B cell (primary cell): ENCODE measurements around the gene PHACTR2. TPM values are rescaled to one million over a fixed set of nuclear protein-coding genes. Genes with fewer than 3 reads are reported as not detected.

Experiments used
- ATAC-seq: fragments of 200-7000 bp; cut with Tn5 transposase; one replicate; pipeline ENCODE4 v1.10.0; 2021; ENCODE audit warnings: low read depth, mild to moderate bottlenecking, moderate number of reproducible peaks, moderate library complexity
- CTCF ChIA-PET: fragments of 350-600 bp; sonication (Branson Sonifier 250); formaldehyde crosslinking; loops from one replicate; lab custom pipeline; 2021; ENCODE audit warnings: antibody characterized with exemption, inconsistent platforms; lab: Charles Lee
- POLR2A ChIA-PET: fragments of 350-600 bp; sonication (Branson Sonifier 250); formaldehyde crosslinking; loops from one replicate; lab custom pipeline; 2021; ENCODE audit warnings: antibody characterized with exemption; lab: Charles Lee
- DNase-seq: peaks from one replicate; pipeline ENCODE4 v3.0.0; 2013
- H2AFZ ChIP-seq: 2 replicates; pipeline ENCODE4 v1.6.1; 2012; ENCODE audit warnings: mild to moderate bottlenecking, low read depth, low read length; ENCODE audit not compliant: insufficient read depth, poor library complexity, severe bottlenecking
- H3K27ac ChIP-seq, 2 donors: 1 replicate in 1 of 2; 2 replicates in 1 of 2; pipeline ENCODE4 v1.5.1; 2012 to 2013; ENCODE audit warnings: low read length in 2 of 2, mild to moderate bottlenecking in 2 of 2, moderate library complexity in 1 of 2
- H3K27me3 ChIP-seq, 4 experiments: fragments of 200-600 bp in 1 of 4; sonication (generic) in 1 of 4; replicated peaks in 1 of 4; 1 replicate in 2 of 4; 2 replicates in 2 of 4; pipeline versions ENCODE4 v1.6.1 to v1.7.0; 2013 to 2016; ENCODE audit warnings: low read length in 3 of 4, mild to moderate bottlenecking in 2 of 4, mixed read lengths in 1 of 4, moderate library complexity in 1 of 4; ENCODE audit not compliant: insufficient read depth in 4 of 4, control insufficient read depth in 3 of 4; ENCODE audit errors: control extremely low read depth in 1 of 4
- H3K36me3 ChIP-seq, 2 experiments: replicated peaks in 1 of 2; 1 replicate in 1 of 2; 2 replicates in 1 of 2; pipeline versions ENCODE4 v1.6.1 to v1.7.1; 2013; ENCODE audit warnings: low read length in 1 of 2; ENCODE audit not compliant: insufficient read depth in 2 of 2, control insufficient read depth in 1 of 2; ENCODE audit errors: control extremely low read depth in 1 of 2, extremely low read depth in 1 of 2
- H3K4me1 ChIP-seq, 2 donors: fragments of 200-600 bp in 1 of 2; sonication (generic) in 1 of 2; 1 replicate in 1 of 2; 2 replicates in 1 of 2; pipeline versions ENCODE4 v1.5.1 to v1.6.1; 2013 to 2017; ENCODE audit warnings: low read length in 2 of 2; ENCODE audit not compliant: control insufficient read depth in 2 of 2, insufficient read depth in 2 of 2
- H3K4me2 ChIP-seq: replicated peaks from 2 replicates; pipeline ENCODE3; 2012; ENCODE audit warnings: mild to moderate bottlenecking, low read depth, low read length; ENCODE audit not compliant: poor library complexity, severe bottlenecking
- H3K4me3 ChIP-seq, 5 experiments: fragments of 200-600 bp in 1 of 5; sonication (generic) in 1 of 5; 1 replicate in 3 of 5; 2 replicates in 2 of 5; pipeline versions ENCODE4 v1.5.1 to v1.7.0; 2011 to 2016; ENCODE audit warnings: low read length in 4 of 5, mild to moderate bottlenecking in 4 of 5, low read depth in 2 of 5, control low read depth in 1 of 5, moderate library complexity in 1 of 5; ENCODE audit not compliant: insufficient read depth in 1 of 5; ENCODE audit errors: control extremely low read depth in 1 of 5, extremely low read depth in 1 of 5
- H3K79me2 ChIP-seq: fragments of 200-600 bp; sonication (generic); one replicate; pipeline ENCODE4 v1.6.0; 2016; ENCODE audit warnings: low read length; ENCODE audit not compliant: control insufficient read depth, insufficient read depth
- H3K9ac ChIP-seq: fragments of 200-600 bp; sonication (generic); 2 replicates; pipeline ENCODE4 v1.6.1; 2017; ENCODE audit warnings: mild to moderate bottlenecking, low read length, moderate library complexity
- H3K9me3 ChIP-seq, 3 donors: one replicate each; pipeline versions ENCODE4 v1.6.1 to v1.7.1; 2013; ENCODE audit warnings: low read length in 2 of 3; ENCODE audit not compliant: control insufficient read depth in 2 of 3, insufficient read depth in 1 of 3; ENCODE audit errors: control extremely low read depth in 1 of 3
- H4K20me1 ChIP-seq: 2 replicates; pipeline ENCODE4 v1.6.0; 2012; ENCODE audit warnings: mild to moderate bottlenecking, low read length; ENCODE audit not compliant: insufficient read depth, control insufficient read depth, poor library complexity, severe bottlenecking
- H3K27ac Mint-ChIP-seq: one replicate; pipeline ENCODE4 v1.8.0; 2021; ENCODE audit warnings: mixed read lengths
- H3K27me3 Mint-ChIP-seq: one replicate; pipeline ENCODE4 v1.8.0; 2021; ENCODE audit warnings: mixed read lengths
- H3K4me1 Mint-ChIP-seq: one replicate; pipeline ENCODE4 v1.8.0; 2021; ENCODE audit warnings: mixed read lengths
- H3K4me3 Mint-ChIP-seq: one replicate; pipeline ENCODE4 v1.8.0; 2021; ENCODE audit warnings: mixed read lengths
- H3K9me3 Mint-ChIP-seq: one replicate; pipeline ENCODE4 v1.8.0; 2022; ENCODE audit warnings: mixed read lengths; ENCODE audit not compliant: insufficient read depth
- EZH2 ChIP-seq: IDR thresholded peaks from 2 replicates; pipeline ENCODE4 v1.6.1; 2012; ENCODE audit warnings: borderline replicate concordance, low read depth, mild to moderate bottlenecking, moderate library complexity, low read length; ENCODE audit not compliant: insufficient read depth, poor library complexity, severe bottlenecking
- WGBS: methylation state at CpG from one replicate; pipeline ENCODE4 v1.1.5; 2013; ENCODE audit warnings: missing lambda C conversion rate; ENCODE audit not compliant: insufficient coverage; 5-methylcytosine and 5-hydroxymethylcytosine counted together
- intact Hi-C: fragments of 100-400 bp; cut with micrococcal nuclease; formaldehyde crosslinking; loops from one replicate; pipeline ENCODE4 v1.10.0; 2022
- polyA plus RNA-seq: library from polyadenylated mRNA; depleted of rRNA; stranded (reverse); fragments of >200 nt; gene quantifications from 2 replicates; pipeline ENCODE4 v1.2.3, GENCODE V29; 2012
- total RNA-seq, 2 donors: library from RNA; stranded (reverse); fragments of 120-200 nt in 1 of 2; gene quantifications; 1 replicate in 1 of 2; 2 replicates in 1 of 2; pipeline versions ENCODE4 v1.2.3 to v1.2.4, GENCODE V29; 2013 to 2022
- TF ChIP-seq, protein P1 (sequence below): fragments of 200-600 bp; IDR thresholded peaks from one replicate; pipeline ENCODE4 v1.8.0; 2022; ENCODE audit warnings: antibody characterized with exemption, mild to moderate bottlenecking

PHACTR2 gene
- total and polyA plus RNA-seq, 2 donors (not counting 1 experiment from before 2014, with no cell fraction given): 1.1 to 10.6 TPM

- ChIA-PET POLR2A (no interaction called here), CTCF (no interaction called here)
- WGBS: 98% methylated on average over 8 of the region's 8 CpGs
- no peak overlapping the region for H3K27ac ChIP-seq
- TF ChIP-seq, protein P1, sequence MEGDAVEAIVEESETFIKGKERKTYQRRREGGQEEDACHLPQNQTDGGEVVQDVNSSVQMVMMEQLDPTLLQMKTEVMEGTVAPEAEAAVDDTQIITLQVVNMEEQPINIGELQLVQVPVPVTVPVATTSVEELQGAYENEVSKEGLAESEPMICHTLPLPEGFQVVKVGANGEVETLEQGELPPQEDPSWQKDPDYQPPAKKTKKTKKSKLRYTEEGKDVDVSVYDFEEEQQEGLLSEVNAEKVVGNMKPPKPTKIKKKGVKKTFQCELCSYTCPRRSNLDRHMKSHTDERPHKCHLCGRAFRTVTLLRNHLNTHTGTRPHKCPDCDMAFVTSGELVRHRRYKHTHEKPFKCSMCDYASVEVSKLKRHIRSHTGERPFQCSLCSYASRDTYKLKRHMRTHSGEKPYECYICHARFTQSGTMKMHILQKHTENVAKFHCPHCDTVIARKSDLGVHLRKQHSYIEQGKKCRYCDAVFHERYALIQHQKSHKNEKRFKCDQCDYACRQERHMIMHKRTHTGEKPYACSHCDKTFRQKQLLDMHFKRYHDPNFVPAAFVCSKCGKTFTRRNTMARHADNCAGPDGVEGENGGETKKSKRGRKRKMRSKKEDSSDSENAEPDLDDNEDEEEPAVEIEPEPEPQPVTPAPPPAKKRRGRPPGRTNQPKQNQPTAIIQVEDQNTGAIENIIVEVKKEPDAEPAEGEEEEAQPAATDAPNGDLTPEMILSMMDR: no peak
- no peak for TF ChIP-seq EZH2
- H3K4me1 ChIP-seq: peaks cover 2 to 3% of the 10 kb centered on the region in 2 donors
- H3K27ac Mint-ChIP-seq: no peak overlapping the region
- H3K4me3 Mint-ChIP-seq: no peak overlapping the region
- intact Hi-C loops: no loop called here
- peaks cover 9% of the 10 kb centered on the region for H3K4me1 Mint-ChIP-seq
- H3K27me3 Mint-ChIP-seq: no peaks in the 10 kb centered on the region
- no peak overlapping the region for H2AFZ ChIP-seq
- H4K20me1 ChIP-seq: no peaks in the 10 kb centered on the region
- ATAC-seq (no peak), DNase-seq (no peak)
- H3K9me3 ChIP-seq: no peaks in the 10 kb centered on the region
- H3K9me3 Mint-ChIP-seq: no peaks in the 10 kb centered on the region
- no peak overlapping the region for H3K4me2 ChIP-seq
- no peaks in the 10 kb centered on the region for H3K79me2 ChIP-seq
- no peaks in the 10 kb centered on the region for H3K27me3 ChIP-seq
- H3K4me3 ChIP-seq: no peak overlapping the region
- H3K36me3 ChIP-seq: no peaks in the 10 kb centered on the region
- no peak overlapping the region for H3K9ac ChIP-seq
These were observed 21.1 kb downstream of the PHACTR2 start for GRCh38 chr6:143698759-143699429.

DNA sequence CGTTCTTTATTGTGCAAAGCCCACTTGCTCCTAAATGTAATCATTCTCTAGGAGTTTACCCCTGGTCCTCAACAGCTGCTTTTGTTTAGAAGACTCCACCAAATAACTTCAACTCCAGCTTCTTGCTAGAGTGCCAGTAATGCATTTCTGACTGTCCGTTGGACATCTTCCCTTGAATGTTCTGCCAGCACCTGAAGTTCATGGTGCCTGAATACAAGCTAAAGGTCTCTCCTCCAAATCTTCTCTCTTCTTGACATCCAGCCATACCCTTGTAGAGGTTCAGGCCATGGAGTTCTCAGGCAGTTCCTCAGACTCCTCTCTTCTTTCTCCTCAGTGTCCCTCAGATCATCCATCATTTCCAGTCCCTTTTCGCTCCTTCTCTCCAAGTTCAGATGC is 21.7 kb downstream of the PHACTR2 start:
- DNase-seq: no peak
- no peak overlapping the region for H3K4me2 ChIP-seq
- Mint-ChIP-seq H3K9me3 (no peaks in the 10 kb centered on the region), H3K27me3 (no peaks in the 10 kb centered on the region), H3K27ac (no peak overlapping the region), H3K4me3 (no peak overlapping the region), H3K4me1 (peaks cover 9% of the 10 kb centered on the region)
- no peak overlapping the region for H3K27ac ChIP-seq
- no peak overlapping the region for H2AFZ ChIP-seq
- no peak overlapping the region for H3K4me3 ChIP-seq
- H3K9me3 ChIP-seq: no peaks in the 10 kb centered on the region
- no peaks in the 10 kb centered on the region for H4K20me1 ChIP-seq
- no peak overlapping the region for H3K9ac ChIP-seq
- H3K4me1 ChIP-seq: peaks cover 2 to 3% of the 10 kb centered on the region in 2 donors
- WGBS: 94% methylated on average over 3 of the region's 3 CpGs
- ChIA-PET POLR2A (no interaction called here), CTCF (no interaction called here)
- H3K27me3 ChIP-seq: no peaks in the 10 kb centered on the region
- ATAC-seq: no peak
- no peaks in the 10 kb centered on the region for H3K79me2 ChIP-seq
- intact Hi-C loops: no loop called here
- TF ChIP-seq, protein P1: no peak
- TF ChIP-seq EZH2: no peak
- no peaks in the 10 kb centered on the region for H3K36me3 ChIP-seq
